ENCODE results near the gene SLC16A6. TPM values are rescaled to one million over a fixed set of nuclear protein-coding genes. Genes with fewer than 3 reads are reported as not detected.
"Not testable (repeated sequence)": the region's sequence is repeated elsewhere in the genome, so short reads cannot be mapped to it uniquely, and the experiment has no call there.

SLC16A6 gene, protein sequence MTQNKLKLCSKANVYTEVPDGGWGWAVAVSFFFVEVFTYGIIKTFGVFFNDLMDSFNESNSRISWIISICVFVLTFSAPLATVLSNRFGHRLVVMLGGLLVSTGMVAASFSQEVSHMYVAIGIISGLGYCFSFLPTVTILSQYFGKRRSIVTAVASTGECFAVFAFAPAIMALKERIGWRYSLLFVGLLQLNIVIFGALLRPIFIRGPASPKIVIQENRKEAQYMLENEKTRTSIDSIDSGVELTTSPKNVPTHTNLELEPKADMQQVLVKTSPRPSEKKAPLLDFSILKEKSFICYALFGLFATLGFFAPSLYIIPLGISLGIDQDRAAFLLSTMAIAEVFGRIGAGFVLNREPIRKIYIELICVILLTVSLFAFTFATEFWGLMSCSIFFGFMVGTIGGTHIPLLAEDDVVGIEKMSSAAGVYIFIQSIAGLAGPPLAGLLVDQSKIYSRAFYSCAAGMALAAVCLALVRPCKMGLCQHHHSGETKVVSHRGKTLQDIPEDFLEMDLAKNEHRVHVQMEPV
- 2.5 TPM for total RNA-seq

DNA sequence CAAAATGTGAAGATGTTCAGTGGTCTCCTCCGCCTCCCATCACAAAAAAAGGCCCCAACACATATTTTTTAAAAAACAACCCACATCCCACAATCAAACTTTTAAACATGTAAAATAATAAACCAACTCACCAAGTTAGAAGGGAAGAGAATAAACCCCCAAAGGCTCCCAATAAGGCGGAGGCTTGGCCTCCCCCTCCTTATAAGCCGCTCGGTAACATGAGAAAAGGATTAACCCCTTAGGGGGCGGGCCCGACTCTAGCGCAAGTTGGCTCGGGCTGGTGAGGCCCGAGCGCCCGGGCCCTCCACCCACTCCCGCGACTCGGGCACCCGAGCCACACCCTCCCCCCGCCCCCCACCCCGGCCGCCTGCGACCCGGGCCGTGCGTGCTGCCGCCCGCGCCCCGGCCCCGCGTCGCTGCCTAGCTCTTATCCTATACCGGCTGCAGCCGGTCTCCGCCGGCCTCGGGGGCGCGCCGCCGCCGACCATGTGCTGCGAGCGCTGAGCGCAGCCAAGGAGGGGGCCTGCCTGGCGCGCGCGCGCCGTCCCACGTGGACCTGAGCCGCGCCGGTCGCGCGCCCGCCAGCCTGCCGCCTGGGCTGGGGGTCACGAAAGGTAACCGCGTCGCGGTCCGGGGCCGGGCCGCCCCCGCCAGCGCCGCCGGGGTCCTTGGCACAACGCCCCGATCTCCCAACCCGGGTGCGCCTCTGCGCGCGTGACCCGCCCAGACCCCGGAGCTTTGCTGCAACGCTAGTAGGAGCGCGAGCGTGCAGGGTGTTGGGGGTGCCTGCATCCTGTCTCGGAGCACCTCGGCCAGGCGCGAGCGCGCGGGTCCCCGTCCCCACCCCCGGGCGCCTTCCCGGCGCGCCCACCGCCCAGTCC is at the start of gene SLC16A6, which contains the start of gene ARSG:
SLC16A6 (minus strand) TSS at position 173 of the 881 bp plus-strand sequence. CDS start 12,807 bp downstream, outside the sequence.
ARSG (plus strand) TSS at position 541 of the 881 bp plus-strand sequence. CDS start 15,999 bp downstream, outside the sequence.
- no peak for DNase-seq

DNA sequence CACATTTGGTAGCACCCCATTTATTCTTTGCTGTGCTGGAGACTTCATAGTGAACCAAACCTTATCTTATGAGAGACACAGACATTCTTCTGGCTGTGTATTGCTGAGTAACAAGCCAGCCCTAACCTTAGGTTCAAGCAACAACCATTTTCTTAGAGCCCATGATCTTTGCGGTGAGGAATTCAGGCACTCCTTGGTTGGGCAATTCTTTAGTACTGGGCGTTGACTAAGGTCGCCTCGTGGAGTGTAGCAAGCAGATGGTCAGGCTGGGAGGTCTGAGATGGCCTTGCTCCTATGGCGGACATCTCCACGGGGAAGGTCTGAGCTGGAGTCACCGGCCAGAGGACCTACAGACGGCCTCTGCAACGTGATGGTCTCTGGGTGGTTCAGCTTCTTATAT is 43.5 kb upstream of the SLC16A6 start:
- DNase-seq: no peak

DNA sequence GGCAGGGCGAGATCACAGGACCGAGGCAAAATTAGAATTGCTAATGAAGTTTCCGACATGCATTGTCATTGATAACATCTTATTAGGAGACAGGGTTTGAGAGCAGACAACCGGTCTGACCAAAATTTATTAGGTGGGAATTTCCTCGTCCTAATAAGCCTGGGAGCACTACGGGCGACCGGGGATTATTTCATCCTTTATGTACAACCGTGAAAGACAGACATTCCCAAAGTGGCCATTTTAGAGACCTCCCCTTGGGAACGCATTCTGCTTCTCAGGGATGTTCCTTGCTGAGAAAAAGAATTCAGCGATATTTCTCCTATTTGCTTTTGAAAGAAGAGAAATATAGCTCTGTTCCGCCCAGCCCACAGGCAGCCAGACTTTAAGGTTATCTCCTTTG is 41.0 kb upstream of the SLC16A6 start:
- DNase-seq: not testable (repeated sequence)

GRCh38 chr17:68329331-68329730 is 38.4 kb upstream of the SLC16A6 start:
- no peak for DNase-seq

DNA sequence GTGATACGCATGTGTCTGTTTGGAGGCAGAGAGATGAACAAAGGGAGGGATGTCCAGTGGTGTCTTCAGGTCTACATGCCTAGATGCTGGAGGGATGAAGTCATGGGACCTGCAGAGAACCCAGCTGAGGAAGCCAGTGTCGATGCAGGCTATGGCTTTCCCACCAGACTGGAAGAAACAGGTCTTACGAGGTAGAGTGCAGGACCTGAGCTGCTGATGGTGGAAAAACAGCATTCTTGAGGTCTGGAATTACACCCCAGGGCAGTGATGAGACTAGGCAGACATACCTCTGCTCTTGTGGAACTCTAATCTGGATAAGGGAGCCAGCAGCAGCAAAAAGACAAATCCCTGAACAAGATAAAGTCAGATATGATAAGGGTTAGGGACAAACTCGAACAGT is 37.7 kb upstream of the SLC16A6 start:
- no peak for DNase-seq

- no peak for DNase-seq
These were observed 37.1 kb upstream of the SLC16A6 start for GRCh38 chr17:68327823-68328557.

- no peak for DNase-seq
These were observed 35.8 kb upstream of the SLC16A6 start for GRCh38 chr17:68326681-68327080.

GRCh38 chr17:68325961-68326360 is 35.0 kb upstream of the SLC16A6 start:
- no peak for DNase-seq

DNA sequence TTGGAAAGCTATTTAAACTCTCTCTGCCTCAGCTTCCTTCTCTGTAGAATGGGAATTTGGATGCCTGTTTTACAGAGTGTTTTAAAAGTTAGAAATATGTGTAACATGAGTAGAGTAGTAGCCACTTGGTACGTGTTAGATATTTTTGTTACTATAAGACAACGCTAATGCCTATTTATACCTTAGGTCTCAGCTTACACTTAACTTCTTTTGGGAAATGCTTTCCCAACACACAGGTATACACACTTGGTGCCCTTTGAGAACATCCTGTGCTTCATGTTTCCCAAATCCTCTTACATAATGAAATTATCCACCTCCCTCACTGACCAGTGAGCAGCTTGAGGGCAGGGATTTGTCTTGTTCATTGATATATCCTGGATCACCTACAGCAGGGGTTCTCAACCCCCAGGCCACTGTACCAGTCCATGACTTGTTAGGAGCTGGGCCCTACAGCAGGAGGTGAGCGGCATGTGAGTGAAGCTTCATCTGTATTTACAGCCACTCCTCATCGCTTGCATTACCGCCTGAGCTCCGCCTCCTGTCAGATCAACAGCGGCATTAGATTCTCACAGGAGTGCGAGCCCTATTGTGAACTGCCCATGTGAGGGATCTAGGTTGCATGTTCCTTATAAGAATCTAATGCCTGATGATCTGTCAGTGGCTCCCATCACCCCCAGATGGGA is 33.9 kb upstream of the SLC16A6 start:
- no peak for DNase-seq

DNA sequence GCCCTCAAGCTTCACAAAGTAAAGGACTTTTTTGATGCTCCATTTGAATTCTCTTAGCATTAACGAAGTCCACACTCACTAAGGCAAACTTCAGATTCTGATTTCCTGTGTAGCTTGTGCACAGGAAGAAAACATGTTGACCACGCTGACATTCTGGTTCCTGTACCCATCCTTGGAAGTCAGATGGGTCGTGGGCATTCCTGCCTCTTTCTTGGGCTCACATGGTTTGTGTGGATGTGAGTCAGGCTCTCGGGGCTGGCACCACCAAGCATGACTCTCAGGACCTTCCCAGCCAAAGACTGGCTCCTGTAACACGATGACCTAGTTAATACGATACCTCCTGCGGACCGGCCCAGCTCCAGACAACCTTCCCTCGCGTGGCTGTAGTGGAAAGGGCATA is 33.2 kb upstream of the SLC16A6 start:
- DNase-seq: no peak

DNA sequence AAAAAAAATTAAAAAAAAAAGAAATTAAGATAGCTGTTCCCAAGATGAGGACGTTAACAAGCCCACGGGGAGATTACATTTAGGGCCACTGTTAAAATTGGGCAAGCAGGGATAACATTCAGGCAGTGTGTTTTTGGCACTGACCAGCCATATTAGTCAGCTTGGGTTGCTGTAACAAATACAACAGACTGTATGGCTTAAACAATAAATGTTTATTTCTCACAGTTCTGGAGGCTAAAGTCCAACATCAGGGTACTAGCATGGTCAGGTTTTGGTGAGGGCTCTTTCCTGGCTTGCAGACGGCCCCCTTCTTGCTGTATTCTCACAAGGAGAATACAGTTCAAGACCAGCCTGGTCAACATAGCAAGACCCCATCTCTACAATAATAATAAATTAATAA is 31.7 kb upstream of the SLC16A6 start:
- DNase-seq: no peak

- no peak for DNase-seq
These were observed 30.6 kb upstream of the SLC16A6 start for GRCh38 chr17:68321556-68321954.

DNA sequence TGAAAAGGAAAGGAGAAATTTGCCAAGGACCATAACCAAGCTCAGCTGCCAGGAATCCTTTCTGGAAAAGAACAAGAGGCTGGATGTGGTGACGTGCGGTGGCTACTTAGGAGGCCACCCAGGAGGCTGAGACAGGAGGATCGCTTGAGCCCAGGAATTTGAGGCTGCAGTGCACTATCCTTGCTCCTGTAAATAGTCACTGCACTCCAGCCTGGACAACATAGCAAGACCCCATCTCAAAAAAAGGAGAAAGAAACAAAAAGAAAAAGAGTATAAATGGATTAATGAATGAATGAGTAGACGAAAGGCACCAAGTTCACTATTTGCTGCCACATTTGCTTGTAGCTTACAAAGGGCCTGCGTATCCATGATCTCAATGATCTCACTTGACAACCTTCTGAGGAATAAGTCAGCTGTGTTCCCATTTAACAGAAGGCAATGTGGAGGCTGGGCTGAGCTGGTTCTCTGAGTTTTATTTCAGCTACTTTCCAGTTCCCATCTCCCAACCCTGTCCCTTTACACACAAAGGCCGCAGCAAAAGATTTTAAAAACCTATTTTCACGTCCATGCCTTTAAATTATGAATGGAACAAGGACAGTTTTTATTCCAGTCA is 30.1 kb upstream of the SLC16A6 start:
- no peak for DNase-seq

- no peak for DNase-seq
These were observed 29.5 kb upstream of the SLC16A6 start for GRCh38 chr17:68320311-68320865.

DNA sequence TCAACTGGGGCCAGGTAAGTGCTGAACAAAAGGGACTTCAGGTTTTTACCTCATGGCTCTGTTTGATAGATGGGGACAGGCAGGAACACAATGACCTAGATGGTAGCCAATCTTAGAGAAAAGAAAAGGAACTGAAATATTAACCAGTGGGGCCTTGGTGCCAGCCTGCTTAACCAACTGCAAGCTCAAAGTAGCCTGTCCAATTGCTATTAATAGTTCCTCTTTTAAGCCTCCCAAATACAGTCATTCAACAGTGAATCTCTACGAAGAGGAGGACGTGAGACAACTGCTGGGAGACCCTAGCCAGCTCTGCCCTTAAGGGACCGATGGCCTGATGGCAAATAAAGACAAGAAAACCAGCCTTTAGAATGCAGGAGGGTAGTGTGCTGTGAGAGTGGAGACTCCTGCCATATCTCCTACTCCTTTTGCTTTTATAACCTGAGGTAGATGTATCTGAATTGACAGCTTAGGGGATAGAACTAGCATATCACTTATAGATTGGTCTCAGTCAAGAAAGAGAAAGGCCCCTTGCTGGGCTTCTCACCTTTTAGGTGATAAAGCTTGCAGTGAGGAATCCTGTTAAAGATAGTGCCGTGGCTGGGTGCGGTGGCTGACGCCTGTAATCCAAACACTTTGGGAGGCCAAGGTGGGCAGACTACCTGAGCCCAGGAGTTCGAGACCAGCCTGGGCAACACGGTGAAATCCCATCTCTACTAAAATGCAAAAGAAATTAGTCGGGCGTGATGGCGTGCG is 28.7 kb upstream of the SLC16A6 start:
- no peak for DNase-seq

DNA sequence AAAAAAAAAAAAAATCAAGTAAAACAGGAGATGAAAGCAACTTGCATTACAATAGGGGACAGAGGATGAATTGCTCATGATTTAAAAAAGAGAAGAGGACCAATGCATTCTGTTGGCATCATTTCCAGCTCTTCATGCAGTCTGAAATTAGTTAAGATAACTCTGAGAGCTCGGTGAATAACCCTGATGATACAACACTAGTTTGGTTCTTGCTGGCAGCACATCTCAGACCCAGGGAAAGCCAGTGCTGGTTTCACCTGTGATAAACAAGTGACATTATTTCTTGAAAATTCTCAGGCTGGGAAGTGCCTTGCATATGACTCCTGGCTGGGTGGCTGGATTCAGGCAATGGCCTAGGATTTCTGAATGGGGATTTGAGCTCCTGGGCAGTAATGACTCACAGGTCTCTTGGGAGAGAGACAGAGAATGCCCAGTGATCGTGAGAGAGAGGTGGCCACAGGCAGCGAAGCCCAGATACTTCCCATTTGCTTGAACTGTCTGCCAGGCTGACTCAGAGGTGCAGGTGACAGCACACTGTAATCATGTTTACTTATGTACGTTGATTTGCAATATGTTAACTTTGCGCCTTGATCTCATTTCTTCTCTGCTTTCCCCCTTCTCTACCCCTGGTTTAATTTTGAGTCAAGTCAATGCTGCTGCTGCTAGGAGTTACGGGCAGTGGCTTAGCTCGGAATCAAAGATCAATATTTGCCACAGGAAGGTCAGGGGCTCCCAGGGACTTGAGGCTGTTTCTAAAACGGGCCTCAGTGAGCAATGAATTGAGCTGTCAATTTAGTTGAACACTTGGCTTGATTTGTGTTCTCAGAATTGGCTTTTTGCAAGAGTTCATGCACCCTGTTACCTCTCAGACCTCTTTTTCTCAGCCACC is 27.4 kb upstream of the SLC16A6 start:
- DNase-seq: no peak

DNA sequence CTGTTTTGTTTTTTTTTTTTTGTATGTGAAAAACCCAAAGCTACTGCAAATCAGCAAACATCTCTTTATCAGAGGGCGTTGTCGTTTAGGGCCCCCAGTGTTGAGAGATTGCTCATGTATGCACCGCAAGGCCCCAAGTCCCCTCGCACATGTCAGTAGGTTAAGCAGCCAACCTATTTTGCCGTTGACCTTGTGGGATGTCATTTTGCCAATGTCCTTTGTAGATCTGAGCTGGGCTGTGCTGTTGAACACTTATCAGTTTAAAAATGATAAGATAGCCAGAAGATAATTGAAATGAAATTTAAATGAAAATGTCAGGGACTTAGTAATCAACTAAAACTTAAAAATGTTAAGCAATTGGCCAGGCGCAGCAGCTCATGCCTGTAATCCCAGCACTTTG is 26.5 kb upstream of the SLC16A6 start:
- no peak for DNase-seq

DNA sequence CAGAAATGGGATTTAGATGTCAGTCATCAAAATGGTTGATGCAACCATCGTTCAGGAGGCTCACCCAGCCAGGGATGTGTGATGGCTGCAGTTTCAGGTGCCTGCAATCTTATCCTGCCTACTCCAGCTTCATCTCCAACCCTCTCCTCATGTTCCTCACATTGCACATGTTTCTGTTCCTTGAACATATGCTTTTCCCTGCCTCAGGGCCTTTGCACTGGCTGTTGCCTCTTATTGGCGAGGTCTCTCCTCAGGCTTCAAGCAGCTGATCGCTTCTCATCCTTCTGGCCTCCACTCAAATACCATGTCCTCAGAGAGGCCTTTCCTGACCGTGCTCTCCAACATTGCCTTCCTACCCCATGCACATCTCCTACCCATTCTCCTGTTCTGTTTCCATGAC is 25.0 kb upstream of the SLC16A6 start:
- DNase-seq: no peak

GRCh38 chr17:68314916-68315535 is 24.1 kb upstream of the SLC16A6 start:
- no peak for DNase-seq

Data from skin of body (tissue), 2 donors.